ENCODE results near the gene CCDC157. TPM values are rescaled to one million over a fixed set of nuclear protein-coding genes. Genes with fewer than 3 reads are reported as not detected.

The CCDC157 gene
- polyA plus RNA-seq, 1 donor from 2014 or later = 32.2 TPM

- TF ChIP-seq MXI1 (conservative IDR thresholded peaks at IDR 0.05; ENCODE audit: poor library complexity, severe bottlenecking) (no peak), TAF1 (IDR thresholded peaks at IDR 0.05; ENCODE audit: low read depth) (no peak), EZH2 (IDR thresholded peaks at IDR 0.05; ENCODE audit: borderline replicate concordance, insufficient read depth, low read length, poor library complexity, severe bottlenecking) (no peak), RAD21 (conservative IDR thresholded peaks at IDR 0.05) (no peak), POLR2AphosphoS5 (IDR thresholded peaks at IDR 0.05) (no peak)
- Histone ChIP-seq H4K20me1 (ENCODE audit: insufficient read depth) (no peaks in the 10 kb centered on the region), H3K27me3 (ENCODE audit: insufficient read depth, low read depth, low read length) (no peaks in the 10 kb centered on the region), H3K79me2 (replicated peaks; ENCODE audit: insufficient read depth, low read length) (no peaks in the 10 kb centered on the region), H3K27ac (ENCODE audit: low read length) (no peak overlapping the region), H3K4me3 (ENCODE audit: low read length) (no peak overlapping the region), H3K9me3 (ENCODE audit: low read length) (no peaks in the 10 kb centered on the region), H3K36me3 (ENCODE audit: insufficient read depth, low read length) (no peaks in the 10 kb centered on the region), H3K9me2 (ENCODE audit: insufficient read depth, low read length) (no peaks in the 10 kb centered on the region), H3K4me2 (ENCODE audit: low read length) (no peak overlapping the region), H3F3A (ENCODE audit: insufficient read depth, low read length, poor library complexity, severe bottlenecking) (no peaks in the 10 kb centered on the region), H2AFZ (ENCODE audit: low read depth, low read length) (no peak overlapping the region), H3K9ac (ENCODE audit: low read length) (no peak overlapping the region)
Measured at GRCh38 chr22:30308093-30308492, 48.7 kb upstream of the CCDC157 start.

GRCh38 chr22:30308518-30309230, 48.1 kb upstream of the CCDC157 start:
- Histone ChIP-seq H3K4me2 (ENCODE audit: low read length) (no peak overlapping the region), H3K79me2 (replicated peaks; ENCODE audit: insufficient read depth, low read length) (no peaks in the 10 kb centered on the region), H3K9ac (ENCODE audit: low read length) (no peak overlapping the region), H3K36me3 (ENCODE audit: insufficient read depth, low read length) (no peaks in the 10 kb centered on the region), H3K4me3 (ENCODE audit: low read length) (no peak overlapping the region), H3K27ac (ENCODE audit: low read length) (no peak overlapping the region), H4K20me1 (ENCODE audit: insufficient read depth) (no peaks in the 10 kb centered on the region), H3K9me2 (ENCODE audit: insufficient read depth, low read length) (no peaks in the 10 kb centered on the region), H3K9me3 (ENCODE audit: low read length) (no peaks in the 10 kb centered on the region), H3K27me3 (ENCODE audit: insufficient read depth, low read depth, low read length) (no peaks in the 10 kb centered on the region), H3F3A (ENCODE audit: insufficient read depth, low read length, poor library complexity, severe bottlenecking) (no peaks in the 10 kb centered on the region), H2AFZ (ENCODE audit: low read depth, low read length) (no peak overlapping the region)
- TF ChIP-seq RAD21 (conservative IDR thresholded peaks at IDR 0.05) = no peak
- no peak for TF ChIP-seq POLR2AphosphoS5 (IDR thresholded peaks at IDR 0.05)
- TF ChIP-seq, protein P1, sequence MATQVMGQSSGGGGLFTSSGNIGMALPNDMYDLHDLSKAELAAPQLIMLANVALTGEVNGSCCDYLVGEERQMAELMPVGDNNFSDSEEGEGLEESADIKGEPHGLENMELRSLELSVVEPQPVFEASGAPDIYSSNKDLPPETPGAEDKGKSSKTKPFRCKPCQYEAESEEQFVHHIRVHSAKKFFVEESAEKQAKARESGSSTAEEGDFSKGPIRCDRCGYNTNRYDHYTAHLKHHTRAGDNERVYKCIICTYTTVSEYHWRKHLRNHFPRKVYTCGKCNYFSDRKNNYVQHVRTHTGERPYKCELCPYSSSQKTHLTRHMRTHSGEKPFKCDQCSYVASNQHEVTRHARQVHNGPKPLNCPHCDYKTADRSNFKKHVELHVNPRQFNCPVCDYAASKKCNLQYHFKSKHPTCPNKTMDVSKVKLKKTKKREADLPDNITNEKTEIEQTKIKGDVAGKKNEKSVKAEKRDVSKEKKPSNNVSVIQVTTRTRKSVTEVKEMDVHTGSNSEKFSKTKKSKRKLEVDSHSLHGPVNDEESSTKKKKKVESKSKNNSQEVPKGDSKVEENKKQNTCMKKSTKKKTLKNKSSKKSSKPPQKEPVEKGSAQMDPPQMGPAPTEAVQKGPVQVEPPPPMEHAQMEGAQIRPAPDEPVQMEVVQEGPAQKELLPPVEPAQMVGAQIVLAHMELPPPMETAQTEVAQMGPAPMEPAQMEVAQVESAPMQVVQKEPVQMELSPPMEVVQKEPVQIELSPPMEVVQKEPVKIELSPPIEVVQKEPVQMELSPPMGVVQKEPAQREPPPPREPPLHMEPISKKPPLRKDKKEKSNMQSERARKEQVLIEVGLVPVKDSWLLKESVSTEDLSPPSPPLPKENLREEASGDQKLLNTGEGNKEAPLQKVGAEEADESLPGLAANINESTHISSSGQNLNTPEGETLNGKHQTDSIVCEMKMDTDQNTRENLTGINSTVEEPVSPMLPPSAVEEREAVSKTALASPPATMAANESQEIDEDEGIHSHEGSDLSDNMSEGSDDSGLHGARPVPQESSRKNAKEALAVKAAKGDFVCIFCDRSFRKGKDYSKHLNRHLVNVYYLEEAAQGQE (IDR thresholded peaks at IDR 0.05; ENCODE audit: borderline replicate concordance) = no peak
- no peak for TF ChIP-seq MXI1 (conservative IDR thresholded peaks at IDR 0.05; ENCODE audit: poor library complexity, severe bottlenecking)
- TF ChIP-seq SMC3 (conservative IDR thresholded peaks at IDR 0.05; ENCODE audit: poor library complexity) = no peak
- TF ChIP-seq TAF1 (IDR thresholded peaks at IDR 0.05; ENCODE audit: low read depth) = no peak
- TF ChIP-seq, protein P2, sequence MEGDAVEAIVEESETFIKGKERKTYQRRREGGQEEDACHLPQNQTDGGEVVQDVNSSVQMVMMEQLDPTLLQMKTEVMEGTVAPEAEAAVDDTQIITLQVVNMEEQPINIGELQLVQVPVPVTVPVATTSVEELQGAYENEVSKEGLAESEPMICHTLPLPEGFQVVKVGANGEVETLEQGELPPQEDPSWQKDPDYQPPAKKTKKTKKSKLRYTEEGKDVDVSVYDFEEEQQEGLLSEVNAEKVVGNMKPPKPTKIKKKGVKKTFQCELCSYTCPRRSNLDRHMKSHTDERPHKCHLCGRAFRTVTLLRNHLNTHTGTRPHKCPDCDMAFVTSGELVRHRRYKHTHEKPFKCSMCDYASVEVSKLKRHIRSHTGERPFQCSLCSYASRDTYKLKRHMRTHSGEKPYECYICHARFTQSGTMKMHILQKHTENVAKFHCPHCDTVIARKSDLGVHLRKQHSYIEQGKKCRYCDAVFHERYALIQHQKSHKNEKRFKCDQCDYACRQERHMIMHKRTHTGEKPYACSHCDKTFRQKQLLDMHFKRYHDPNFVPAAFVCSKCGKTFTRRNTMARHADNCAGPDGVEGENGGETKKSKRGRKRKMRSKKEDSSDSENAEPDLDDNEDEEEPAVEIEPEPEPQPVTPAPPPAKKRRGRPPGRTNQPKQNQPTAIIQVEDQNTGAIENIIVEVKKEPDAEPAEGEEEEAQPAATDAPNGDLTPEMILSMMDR (IDR thresholded peaks at IDR 0.05; ENCODE audit: poor library complexity, severe bottlenecking) = no peak
- no peak for TF ChIP-seq EP300 (conservative IDR thresholded peaks at IDR 0.05; ENCODE audit: poor library complexity, severe bottlenecking)
- no peak for TF ChIP-seq EZH2 (IDR thresholded peaks at IDR 0.05; ENCODE audit: borderline replicate concordance, insufficient read depth, low read length, poor library complexity, severe bottlenecking)
